ENCODE results near the gene PPP1R12C. TPM values are rescaled to one million over a fixed set of nuclear protein-coding genes. Genes with fewer than 3 reads are reported as not detected.

PPP1R12C gene
- total RNA-seq, 4 donors from 2014 or later = 113 to 270 (median 180) TPM

GRCh38 chr19:55071913-55072312 is 45.5 kb downstream of the PPP1R12C start:
- no peak for TF ChIP-seq EP300 (IDR thresholded peaks at IDR 0.05)
- TF ChIP-seq CTCF (IDR thresholded peaks at IDR 0.05) = no peak
- TF ChIP-seq POLR2A (IDR thresholded peaks at IDR 0.05) = no peak
- 61 to 70% methylated on average over 8 of the region's 8 CpGs for WGBS, 2 donors

GRCh38 chr19:55071129-55071502 is 46.3 kb downstream of the PPP1R12C start:
- 48 to 55% methylated on average over 5 of the region's 8 CpGs for WGBS, 2 donors
- no peak for TF ChIP-seq CTCF (IDR thresholded peaks at IDR 0.05)

More at GRCh38 chr19:55071913-55072312, 45.5 kb downstream of the PPP1R12C start:
- H3K27me3 ChIP-seq = peaks cover 0 to 89% of the 10 kb centered on the region in 2 donors
- H3K9me3 ChIP-seq = peaks cover 0 to 14% (median 0%) of the 10 kb centered on the region in 4 donors
- peaks cover 0 to 9% (median 0%) of the 10 kb centered on the region in 4 donors for H3K4me1 ChIP-seq
- DNase-seq (ENCODE audit: low spot score in 2 of 2) = no peak
- H3K27ac ChIP-seq = no peak overlapping the region
- no peaks in the 10 kb centered on the region for H3K36me3 ChIP-seq
- H3K4me3 ChIP-seq = no peak overlapping the region

GRCh38 chr19:55070466-55071128 is 46.8 kb downstream of the PPP1R12C start:
- no peak for TF ChIP-seq POLR2A (IDR thresholded peaks at IDR 0.05)
- no peak for TF ChIP-seq CTCF (IDR thresholded peaks at IDR 0.05)
- no peak for TF ChIP-seq EP300 (IDR thresholded peaks at IDR 0.05)
- no peak overlapping the region for H3K27ac ChIP-seq
- H3K4me3 ChIP-seq = no peak overlapping the region
- peaks cover 0 to 14% (median 0%) of the 10 kb centered on the region in 4 donors for H3K9me3 ChIP-seq
- H3K27me3 ChIP-seq = peaks cover 0 to 87% of the 10 kb centered on the region in 2 donors
- 78 to 81% methylated on average over 10 of the region's 10 CpGs for WGBS, 2 donors
- peaks cover 0 to 9% (median 0%) of the 10 kb centered on the region in 4 donors for H3K4me1 ChIP-seq
- H3K36me3 ChIP-seq = no peaks in the 10 kb centered on the region
- DNase-seq (ENCODE audit: low spot score in 2 of 2) = no peak

More at GRCh38 chr19:55071129-55071502, 46.3 kb downstream of the PPP1R12C start:
- no peak for DNase-seq (ENCODE audit: low spot score in 2 of 2)
- H3K9me3 ChIP-seq = peaks cover 0 to 14% (median 0%) of the 10 kb centered on the region in 4 donors
- H3K4me1 ChIP-seq = peaks cover 0 to 9% (median 0%) of the 10 kb centered on the region in 4 donors
- H3K27me3 ChIP-seq = peaks cover 0 to 87% of the 10 kb centered on the region in 2 donors
- H3K4me3 ChIP-seq = no peak overlapping the region
- H3K27ac ChIP-seq = no peak overlapping the region
- H3K36me3 ChIP-seq = no peaks in the 10 kb centered on the region

- Histone ChIP-seq H3K27me3 (peaks cover 0 to 82% of the 10 kb centered on the region in 2 donors), H3K4me1 (peaks cover 0 to 9% (median 0%) of the 10 kb centered on the region in 4 donors), H3K4me3 (no peak overlapping the region), H3K36me3 (no peaks in the 10 kb centered on the region), H3K27ac (no peak overlapping the region), H3K9me3 (peaks cover 0 to 14% (median 0%) of the 10 kb centered on the region in 4 donors)
- 92 to 95% methylated on average over 2 of the region's 2 CpGs for WGBS, 2 donors
- TF ChIP-seq EP300 (IDR thresholded peaks at IDR 0.05) (no peak), CTCF (IDR thresholded peaks at IDR 0.05) (no peak), POLR2A (IDR thresholded peaks at IDR 0.05) (no peak)
- DNase-seq (ENCODE audit: low spot score in 2 of 2) = no peak
Observed at GRCh38 chr19:55069865-55070197, 47.6 kb downstream of the PPP1R12C start.

GRCh38 chr19:55068950-55069864 is 48.2 kb downstream of the PPP1R12C start:
- H3K36me3 ChIP-seq = no peaks in the 10 kb centered on the region
- H3K4me1 ChIP-seq = peaks cover 0 to 9% (median 0%) of the 10 kb centered on the region in 4 donors
- H3K27me3 ChIP-seq = peaks cover 0 to 80% of the 10 kb centered on the region in 2 donors
- DNase-seq (ENCODE audit: low spot score in 2 of 2) = no peak
- WGBS, 2 donors = 6 to 9% methylated on average over 26 to 29 of the region's 30 CpGs
- H3K9me3 ChIP-seq = peaks cover 0 to 14% (median 0%) of the 10 kb centered on the region in 4 donors
- peak overlapping the region in 1 of 4 donors; percentile 5 for H3K27ac ChIP-seq
- no peak overlapping the region for H3K4me3 ChIP-seq
- TF ChIP-seq POLR2A (IDR thresholded peaks at IDR 0.05) (no peak), CTCF (IDR thresholded peaks at IDR 0.05) (no peak), EP300 (IDR thresholded peaks at IDR 0.05) (no peak)

Measured in tibial nerve (tissue), 4 donors.